ENCODE data around the gene SLC47A2. TPM values are rescaled to one million over a fixed set of nuclear protein-coding genes. Genes with fewer than 3 reads are reported as not detected.

The SLC47A2 gene
- total RNA-seq, 1 donor from 2014 or later = 0.24 TPM

DNA sequence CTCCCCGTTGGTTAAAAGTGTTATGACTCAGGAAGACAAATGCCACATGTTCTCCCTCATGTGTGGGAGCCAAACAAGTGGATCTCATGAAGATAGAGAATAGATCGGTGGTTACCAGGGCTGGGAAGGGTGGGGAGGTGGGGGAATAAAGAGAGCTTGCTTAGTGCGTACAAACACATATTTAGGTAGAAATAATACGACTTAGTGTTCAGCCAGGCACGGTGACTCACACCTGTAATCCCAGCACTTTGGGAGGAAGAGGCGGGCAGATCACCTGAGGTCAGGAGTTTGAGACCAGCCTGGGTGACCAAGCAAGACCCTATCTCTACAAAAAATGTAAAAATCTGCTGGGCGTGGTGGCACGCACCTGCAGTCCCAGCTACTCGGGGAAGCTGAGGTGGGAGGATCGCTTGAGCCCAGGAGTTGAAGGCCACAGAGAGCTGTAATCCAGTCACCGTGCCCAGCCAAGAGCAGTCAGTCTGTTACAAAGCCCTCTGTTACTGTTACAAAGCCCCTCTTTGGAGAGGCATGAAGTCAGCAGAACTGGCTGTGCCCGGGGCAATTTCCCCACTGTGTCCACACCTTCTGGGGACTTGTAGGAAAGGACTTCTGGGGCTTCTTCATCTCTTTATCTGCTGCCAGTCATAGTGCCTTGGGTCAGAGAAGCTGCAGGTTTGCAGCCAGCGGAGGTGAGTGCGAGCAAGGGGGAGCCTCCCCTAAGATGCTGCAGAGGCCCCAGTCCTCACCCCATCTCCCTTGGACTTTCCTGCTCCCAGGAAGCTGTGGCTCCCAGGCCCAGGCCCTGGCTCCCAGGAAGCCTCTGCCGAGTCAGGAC is 36.0 kb upstream of the SLC47A2 start:
- no peak for DNase-seq (ENCODE audit: extremely low spot score, unreplicated experiment)
- H3K9me3 Mint-ChIP-seq (ENCODE audit: unreplicated experiment) = no peaks in the 10 kb centered on the region
- no peaks in the 10 kb centered on the region for H3K27me3 Mint-ChIP-seq (ENCODE audit: unreplicated experiment)
- H3K36me3 Mint-ChIP-seq (ENCODE audit: unreplicated experiment) = no peaks in the 10 kb centered on the region
- no peak for TF ChIP-seq CTCF (IDR thresholded peaks at IDR 0.05)
- peak overlapping the region; percentile 94 for H3K27ac Mint-ChIP-seq (ENCODE audit: unreplicated experiment)
- peaks cover 48% of the 10 kb centered on the region for H3K4me1 Mint-ChIP-seq (ENCODE audit: unreplicated experiment)
- H3K4me3 Mint-ChIP-seq (ENCODE audit: unreplicated experiment) = no peak overlapping the region

DNA sequence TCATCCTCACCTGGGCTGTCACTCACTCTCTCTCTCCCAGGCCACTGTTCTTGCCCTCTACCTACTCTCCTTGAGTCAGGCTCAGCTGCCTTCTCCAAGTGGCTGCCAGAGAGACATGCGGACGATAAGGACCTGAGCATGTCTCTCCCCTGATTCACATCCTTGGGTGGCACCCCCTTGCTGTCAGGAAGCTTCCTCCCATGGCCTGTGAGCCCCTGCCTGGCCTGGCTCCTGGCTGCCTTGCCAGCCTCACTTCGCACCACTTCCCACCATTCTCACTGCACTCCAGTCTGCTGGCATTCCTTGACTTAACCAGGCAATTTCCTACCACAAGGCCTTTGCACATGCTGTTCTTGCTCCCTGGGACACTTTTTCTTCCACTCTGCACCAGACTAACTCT is 34.5 kb upstream of the SLC47A2 start:
- Mint-ChIP-seq H3K9me3 (ENCODE audit: unreplicated experiment) (no peaks in the 10 kb centered on the region), H3K36me3 (ENCODE audit: unreplicated experiment) (no peaks in the 10 kb centered on the region), H3K4me3 (ENCODE audit: unreplicated experiment) (no peak overlapping the region), H3K4me1 (ENCODE audit: unreplicated experiment) (peaks cover 48% of the 10 kb centered on the region), H3K27me3 (ENCODE audit: unreplicated experiment) (no peaks in the 10 kb centered on the region), H3K27ac (ENCODE audit: unreplicated experiment) (peak overlapping the region; percentile 94)
- TF ChIP-seq CTCF (IDR thresholded peaks at IDR 0.05) = no peak
- DNase-seq (ENCODE audit: extremely low spot score, unreplicated experiment) = no peak

DNA sequence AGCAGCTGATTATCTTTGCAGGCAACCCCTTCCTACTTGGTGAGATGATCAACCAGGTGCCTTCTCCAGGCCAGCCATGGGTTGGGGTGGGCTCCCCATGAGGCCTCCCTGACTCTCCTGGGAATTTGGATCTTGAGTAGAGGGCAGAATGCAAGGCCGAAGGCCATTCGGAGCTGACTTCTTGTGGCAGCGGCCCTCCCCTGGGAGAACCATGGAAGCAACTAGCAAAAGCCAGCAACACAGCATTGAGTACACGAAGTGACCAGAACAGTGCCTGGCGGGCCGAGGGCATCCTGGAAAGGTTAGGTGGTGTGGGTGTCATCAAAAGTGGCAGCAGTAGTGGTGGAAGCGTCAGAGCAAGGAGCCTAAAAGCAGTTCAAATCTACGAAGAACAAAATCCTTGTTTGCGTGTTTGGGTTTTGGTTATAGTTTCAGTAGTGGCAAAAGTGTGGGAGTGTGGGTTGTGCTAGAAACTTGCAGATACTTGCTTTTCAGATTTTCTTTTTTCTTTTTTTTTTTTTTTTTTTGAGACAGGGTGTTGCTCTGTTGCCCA is 33.7 kb upstream of the SLC47A2 start:
- Mint-ChIP-seq H3K36me3 (ENCODE audit: unreplicated experiment) (no peaks in the 10 kb centered on the region), H3K9me3 (ENCODE audit: unreplicated experiment) (no peaks in the 10 kb centered on the region), H3K27me3 (ENCODE audit: unreplicated experiment) (no peaks in the 10 kb centered on the region), H3K27ac (ENCODE audit: unreplicated experiment) (peak overlapping the region; percentile 94), H3K4me1 (ENCODE audit: unreplicated experiment) (peaks cover 49% of the 10 kb centered on the region), H3K4me3 (ENCODE audit: unreplicated experiment) (no peak overlapping the region)
- no peak for TF ChIP-seq CTCF (IDR thresholded peaks at IDR 0.05)
- no peak for DNase-seq (ENCODE audit: extremely low spot score, unreplicated experiment)

DNA sequence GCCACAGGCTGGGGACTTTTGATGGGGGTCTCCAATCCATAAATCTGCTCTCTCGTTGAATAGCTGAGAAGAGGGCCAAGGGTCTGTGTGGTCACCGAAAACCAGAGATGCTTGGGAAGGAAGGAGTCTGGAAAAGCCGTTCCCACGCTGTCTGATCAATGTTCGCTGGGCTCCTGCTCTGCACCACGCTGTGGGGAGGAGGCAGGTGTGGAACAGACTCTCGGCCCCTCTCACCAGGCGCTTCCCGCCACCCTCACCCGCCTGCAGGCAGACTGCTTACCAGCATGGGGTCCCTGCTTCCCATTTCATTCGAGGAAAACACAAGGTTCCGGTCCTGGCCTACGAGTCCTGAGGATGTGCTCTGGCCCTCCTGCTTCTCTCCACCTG is 32.4 kb upstream of the SLC47A2 start:
- H3K4me1 Mint-ChIP-seq (ENCODE audit: unreplicated experiment) = peaks cover 53% of the 10 kb centered on the region
- no peaks in the 10 kb centered on the region for H3K36me3 Mint-ChIP-seq (ENCODE audit: unreplicated experiment)
- no peak for DNase-seq (ENCODE audit: extremely low spot score, unreplicated experiment)
- no peaks in the 10 kb centered on the region for H3K9me3 Mint-ChIP-seq (ENCODE audit: unreplicated experiment)
- peak overlapping the region; percentile 60 for H3K27ac Mint-ChIP-seq (ENCODE audit: unreplicated experiment)
- H3K27me3 Mint-ChIP-seq (ENCODE audit: unreplicated experiment) = no peaks in the 10 kb centered on the region
- no peak for TF ChIP-seq CTCF (IDR thresholded peaks at IDR 0.05)
- H3K4me3 Mint-ChIP-seq (ENCODE audit: unreplicated experiment) = no peak overlapping the region
